ENCODE data around the gene PRIM2.
"Not testable (repeated sequence)": the region's sequence is repeated elsewhere in the genome, so short reads cannot be mapped to it uniquely, and the experiment has no call there.

GRCh38 chr6:57311300-57312003 is 6.0 kb upstream of the PRIM2 start:
- not testable (repeated sequence) for TF ChIP-seq ETV6 (conservative IDR thresholded peaks at IDR 0.05 in 1 of 2, IDR thresholded peaks at IDR 0.05 in 1 of 2; ENCODE audit: borderline replicate concordance in 1 of 2, low read depth in 1 of 2); POLR2A (IDR thresholded peaks at IDR 0.05; ENCODE audit: low read depth, low read length); PBX3 (IDR thresholded peaks at IDR 0.05; ENCODE audit: insufficient replicate concordance, low read depth, low read length); RAD21 (IDR thresholded peaks at IDR 0.05; ENCODE audit: insufficient read depth, low read depth, low read length); EP300 (IDR thresholded peaks at IDR 0.05; ENCODE audit: borderline replicate concordance in 1 of 2, control insufficient read depth in 1 of 2, low read depth in 2 of 2, low read length in 2 of 2); ZBTB33 (IDR thresholded peaks at IDR 0.05); CTCF (IDR thresholded peaks at IDR 0.05 in 2 of 3, conservative IDR thresholded peaks at IDR 0.05 in 1 of 3; ENCODE audit: control insufficient read depth in 2 of 3, extremely low read depth in 1 of 3, insufficient read depth in 1 of 3, low read depth in 3 of 3, low read length in 3 of 3)
